A673 (cell line): ENCODE data around the gene UFSP1.

Source experiments
- CTCF ChIP-seq: fragments of 300-800, 200-600 bp; sonication (generic); conservative IDR thresholded peaks from 2 replicates; pipeline ENCODE4 v1.5.1; 2017; ENCODE audit warnings: low read depth, mild to moderate bottlenecking, antibody characterized with exemption, low read length, moderate library complexity, mixed read lengths
- EZH2 ChIP-seq: fragments of 200-600 bp; sonication (generic); IDR thresholded peaks from 2 replicates; pipeline ENCODE4 v1.6.1; 2017; ENCODE audit warnings: borderline replicate concordance, low read depth, mild to moderate bottlenecking, mixed read lengths, antibody characterized with exemption, low read length; ENCODE audit not compliant: poor library complexity, severe bottlenecking

GRCh38 chr7:100884736-100885439, 4.6 kb downstream of the UFSP1 start:
- TF ChIP-seq CTCF (no peak), EZH2 (no peak)
